Common myeloid progenitor, CD34-positive (primary cell): Measurements from ENCODE around the gene TBC1D22A.

ENCODE experiments used
- CTCF ChIA-PET: fragments of 350-600 bp; sonication (Branson Sonifier 250); formaldehyde crosslinking; loops from one replicate; lab custom pipeline; 2021; ENCODE audit warnings: antibody characterized with exemption; lab: Charles Lee
- POLR2A ChIA-PET: fragments of 350-600 bp; sonication (Branson Sonifier 250); formaldehyde crosslinking; loops from one replicate; lab custom pipeline; 2021; ENCODE audit warnings: antibody characterized with exemption; lab: Charles Lee
- DNase-seq, 3 donors: peaks; one replicate each; pipeline versions ENCODE4 v3.0.0 to v3.0.0-alpha.2; 2013
- H3K27ac ChIP-seq, 2 experiments: 1 replicate in 1 of 2; 2 replicates in 1 of 2; pipeline ENCODE4 v1.7.0; 2013; ENCODE audit warnings: inconsistent platforms in 2 of 2, low read length in 2 of 2, mild to moderate bottlenecking in 2 of 2, low read depth in 1 of 2, moderate library complexity in 1 of 2; ENCODE audit not compliant: severe bottlenecking in 2 of 2, insufficient read depth in 1 of 2, poor library complexity in 1 of 2
- H3K27me3 ChIP-seq, 5 experiments: replicated peaks in 2 of 5; 1 replicate in 3 of 5; 2 replicates in 2 of 5; pipeline versions ENCODE4 v1.6.1 to v1.7.0; 2013; ENCODE audit warnings: low read length in 4 of 5, mild to moderate bottlenecking in 2 of 5, moderate library complexity in 2 of 5, inconsistent platforms in 1 of 5; ENCODE audit not compliant: insufficient read depth in 5 of 5, control insufficient read depth in 4 of 5
- H3K36me3 ChIP-seq, 4 experiments: 1 replicate in 2 of 4; 2 replicates in 2 of 4; pipeline versions ENCODE4 v1.6.1 to v1.7.0; 2013; ENCODE audit warnings: low read length in 3 of 4, control low read depth in 1 of 4, mild to moderate bottlenecking in 1 of 4; ENCODE audit not compliant: control insufficient read depth in 4 of 4, insufficient read depth in 4 of 4
- H3K4me1 ChIP-seq, 4 experiments: 1 replicate in 3 of 4; 2 replicates in 1 of 4; pipeline versions ENCODE4 v1.6.1 to v1.7.1; 2013; ENCODE audit warnings: low read length in 3 of 4, mild to moderate bottlenecking in 3 of 4, control low read depth in 1 of 4, inconsistent platforms in 1 of 4, moderate library complexity in 1 of 4; ENCODE audit not compliant: control insufficient read depth in 4 of 4, insufficient read depth in 4 of 4; ENCODE audit errors: control extremely low read depth in 1 of 4
- H3K4me3 ChIP-seq, 7 experiments: 1 replicate in 4 of 7; 2 replicates in 3 of 7; pipeline versions ENCODE4 v1.5.1 to v1.7.0; 2013; ENCODE audit warnings: mild to moderate bottlenecking in 7 of 7, low read length in 6 of 7, moderate library complexity in 6 of 7, inconsistent platforms in 2 of 7, low read depth in 2 of 7, control low read depth in 1 of 7; ENCODE audit not compliant: insufficient read depth in 4 of 7, control insufficient read depth in 1 of 7; ENCODE audit errors: extremely low read depth in 1 of 7
- H3K9me3 ChIP-seq, 5 experiments: 1 replicate in 4 of 5; 2 replicates in 1 of 5; pipeline versions ENCODE4 v1.6.1 to v1.7.1; 2013; ENCODE audit warnings: low read length in 4 of 5, mild to moderate bottlenecking in 2 of 5, inconsistent platforms in 1 of 5, low read depth in 1 of 5, moderate library complexity in 1 of 5; ENCODE audit not compliant: control insufficient read depth in 4 of 5, insufficient read depth in 2 of 5; ENCODE audit errors: control extremely low read depth in 1 of 5
- WGBS: methylation state at CpG from one replicate; pipeline ENCODE4 v1.1.5; 2013; ENCODE audit not compliant: insufficient coverage; 5-methylcytosine and 5-hydroxymethylcytosine counted together

The TBC1D22A gene

DNA sequence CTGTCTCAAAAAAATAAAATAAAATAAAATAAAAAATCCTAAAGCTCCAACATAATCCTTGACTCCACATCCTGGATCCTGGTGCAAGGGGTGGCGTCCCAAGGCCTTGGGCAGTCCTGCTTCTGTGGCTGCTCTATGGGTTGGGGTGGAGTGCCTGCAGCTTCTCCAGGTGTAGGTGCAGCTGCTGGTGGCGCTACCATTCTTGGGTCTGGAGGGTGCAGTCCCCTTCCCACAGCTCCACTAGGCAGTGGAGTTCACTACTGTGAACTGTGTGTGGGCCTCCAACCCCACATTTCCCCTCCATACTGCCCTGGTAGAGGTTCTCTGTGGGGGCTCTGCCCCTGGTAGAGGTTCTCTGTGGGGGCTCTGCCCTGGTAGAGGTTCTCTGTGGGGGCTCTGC, 6.9 kb upstream of the TBC1D22A start:
- CTCF ChIA-PET, result interaction anchor here (0.7 to 1.8 kb wide), 4 partner anchors 15 to 838 kb away, joined by 3 to 4 read pairs (median 4); no protein-coding TSS in a partner anchor
- POLR2A ChIA-PET, result interaction anchor here (1.2 kb wide), 1 partner anchor 15 kb away, joined by 4 read pairs; no protein-coding TSS in a partner anchor

GRCh38 chr22:46756097-46756496, 6.4 kb upstream of the TBC1D22A start:
- POLR2A ChIA-PET, result no interaction called here
- Histone ChIP-seq H3K36me3 (no peaks in the 10 kb centered on the region), H3K4me3 (no peak overlapping the region), H3K27ac (no peak overlapping the region), H3K27me3 (no peaks in the 10 kb centered on the region), H3K9me3 (peaks cover 0 to 13% (median 2%) of the 10 kb centered on the region in 5 experiments), H3K4me1 (peaks cover 2 to 48% (median 36%) of the 10 kb centered on the region in 4 experiments)
- DNase-seq, result no peak
- 100% methylated on average over 1 of the region's 1 CpG for WGBS
- CTCF ChIA-PET, result interaction anchor here (0.7 to 5.8 kb wide), 6 partner anchors 16 to 838 kb away, joined by 3 to 72 read pairs (median 18); no protein-coding TSS in a partner anchor

More for the DNA sequence above, 6.9 kb upstream of the TBC1D22A start:
- no peak for DNase-seq
- Histone ChIP-seq H3K4me1 (peaks cover 2 to 53% (median 40%) of the 10 kb centered on the region in 4 experiments), H3K27ac (no peak overlapping the region), H3K27me3 (no peaks in the 10 kb centered on the region), H3K9me3 (peaks cover 0 to 13% (median 2%) of the 10 kb centered on the region in 5 experiments), H3K4me3 (no peak overlapping the region), H3K36me3 (no peaks in the 10 kb centered on the region)
- 100% methylated on average over 2 of the region's 2 CpGs for WGBS

DNA sequence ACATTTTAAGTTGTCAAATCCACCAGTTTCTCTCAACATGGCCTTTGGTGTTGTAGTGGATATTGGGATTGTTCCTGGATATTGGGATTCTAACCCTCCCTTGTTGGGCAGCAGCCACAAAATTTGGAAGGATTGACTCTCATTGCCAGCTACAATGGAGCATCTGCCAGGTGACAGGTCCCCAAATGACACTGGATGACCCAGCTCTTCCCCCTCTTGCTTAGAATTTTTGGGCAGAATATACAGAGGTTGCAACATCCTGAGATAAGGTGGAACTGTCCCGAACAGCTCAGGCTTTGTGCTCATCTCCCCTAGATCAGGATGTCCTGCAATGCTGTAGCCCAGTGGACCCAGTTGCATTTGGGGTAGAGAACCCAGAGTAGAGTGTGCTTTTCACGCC, 5.3 kb upstream of the TBC1D22A start:
- H3K27me3 ChIP-seq, result no peaks in the 10 kb centered on the region
- H3K36me3 ChIP-seq, result no peaks in the 10 kb centered on the region
- ChIA-PET POLR2A (no interaction called here), CTCF (interaction anchor here (1.2 to 5.8 kb wide), 7 partner anchors 9 to 45 kb away, joined by 4 to 72 read pairs (median 24); no protein-coding TSS in a partner anchor)
- peaks cover 0 to 13% (median 2%) of the 10 kb centered on the region in 5 experiments for H3K9me3 ChIP-seq
- no peak for DNase-seq
- no peak overlapping the region for H3K27ac ChIP-seq
- WGBS, result 94% methylated on average over 2 of the region's 2 CpGs
- peaks cover 7 to 53% (median 44%) of the 10 kb centered on the region in 4 experiments for H3K4me1 ChIP-seq
- no peak overlapping the region for H3K4me3 ChIP-seq

- DNase-seq, result peak in 1 of 3 donors; percentile 48
- WGBS, result 67% methylated on average over 1 of the region's 1 CpG
- ChIA-PET CTCF (interaction anchor here (1.0 to 5.8 kb wide), 13 partner anchors 10 to 53 kb away, joined by 4 to 72 read pairs (median 9); no protein-coding TSS in a partner anchor), POLR2A (interaction anchor here (1.9 kb wide), 2 partner anchors 9 to 20 kb away, joined by 6 to 9 read pairs; partner anchors contain the start of gene CERK)
- no peaks in the 10 kb centered on the region for H3K36me3 ChIP-seq
- peak overlapping the region in 1 of 7 experiments; percentile 0 for H3K4me3 ChIP-seq
- H3K4me1 ChIP-seq, result peaks cover 7 to 54% (median 46%) of the 10 kb centered on the region in 4 experiments
- no peaks in the 10 kb centered on the region for H3K27me3 ChIP-seq
- no peak overlapping the region for H3K27ac ChIP-seq
- H3K9me3 ChIP-seq, result peaks cover 0 to 13% (median 2%) of the 10 kb centered on the region in 5 experiments
Measured at GRCh38 chr22:46758121-46758520, 4.3 kb upstream of the TBC1D22A start.

DNA sequence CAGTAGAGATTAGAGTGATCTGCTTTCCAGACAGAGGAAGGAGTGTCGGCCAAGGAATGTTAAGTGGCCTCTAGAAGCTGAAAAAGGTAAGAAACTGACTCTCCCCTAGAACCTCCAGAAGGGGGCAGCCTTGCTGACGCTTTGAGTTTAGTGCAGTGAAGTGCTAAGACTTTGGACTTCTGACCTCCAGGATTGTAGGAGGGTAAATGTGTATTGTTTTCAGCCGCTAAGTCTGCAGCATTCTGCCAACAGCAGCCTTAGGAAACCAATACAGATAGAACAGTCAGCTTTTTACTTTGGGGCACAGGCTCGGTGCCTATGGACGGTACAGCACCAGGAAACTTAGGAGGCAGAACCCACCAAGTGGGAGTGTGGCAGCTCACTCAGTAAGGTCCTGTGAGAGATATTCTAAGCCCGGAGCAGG, 3.6 kb upstream of the TBC1D22A start:
- Histone ChIP-seq H3K27me3 (no peaks in the 10 kb centered on the region), H3K9me3 (peaks cover 0 to 13% (median 2%) of the 10 kb centered on the region in 5 experiments), H3K27ac (no peak overlapping the region), H3K36me3 (no peaks in the 10 kb centered on the region), H3K4me3 (no peak overlapping the region), H3K4me1 (peaks cover 8 to 53% (median 45%) of the 10 kb centered on the region in 4 experiments)
- 52% methylated on average over 5 of the region's 6 CpGs for WGBS
- ChIA-PET CTCF (interaction anchor here (0.9 to 5.8 kb wide), 14 partner anchors 10 to 52 kb away, joined by 3 to 72 read pairs (median 8); no protein-coding TSS in a partner anchor), POLR2A (interaction anchor here (1.9 kb wide), 2 partner anchors 10 to 20 kb away, joined by 6 to 9 read pairs; partner anchors contain the start of gene CERK)
- peak; percentile 68 to 76 (median 70) for DNase-seq

DNA sequence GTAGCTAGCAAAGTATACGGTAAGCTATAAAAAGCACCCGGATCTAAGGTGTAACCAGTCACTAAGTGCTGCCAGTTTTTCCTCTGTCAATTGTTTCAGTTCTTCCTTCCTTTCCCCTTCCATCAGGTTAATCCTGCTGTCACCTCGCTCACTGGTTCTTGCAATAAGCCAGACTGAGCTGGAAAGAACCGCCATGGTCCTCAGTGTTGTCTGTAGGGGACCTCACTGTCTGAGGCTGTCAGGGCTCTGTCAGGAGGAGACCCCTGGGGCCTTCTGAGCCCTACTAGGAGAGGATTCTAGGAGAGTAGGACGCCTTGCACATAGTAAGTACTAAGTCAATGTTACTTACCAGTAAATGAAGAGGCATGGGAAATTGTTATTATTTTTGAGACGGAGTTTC, 1.4 kb upstream of the TBC1D22A start:
- H3K36me3 ChIP-seq, result peaks cover 0 to 6% (median 1%) of the 10 kb centered on the region in 4 experiments
- WGBS, result 92% methylated on average over 6 of the region's 6 CpGs
- peaks cover 0 to 7% (median 2%) of the 10 kb centered on the region in 5 experiments for H3K9me3 ChIP-seq
- H3K4me3 ChIP-seq, result peak overlapping the region in 1 of 7 experiments; percentile 5
- no peak overlapping the region for H3K27ac ChIP-seq
- ChIA-PET CTCF (interaction anchor here (0.7 to 5.8 kb wide), 10 partner anchors 9 to 46 kb away, joined by 3 to 72 read pairs (median 4); no protein-coding TSS in a partner anchor), POLR2A (no interaction called here)
- H3K27me3 ChIP-seq, result no peaks in the 10 kb centered on the region
- peaks cover 8 to 49% (median 37%) of the 10 kb centered on the region in 4 experiments for H3K4me1 ChIP-seq
- no peak for DNase-seq
